ENCODE results near the gene ENDOG.

DNA sequence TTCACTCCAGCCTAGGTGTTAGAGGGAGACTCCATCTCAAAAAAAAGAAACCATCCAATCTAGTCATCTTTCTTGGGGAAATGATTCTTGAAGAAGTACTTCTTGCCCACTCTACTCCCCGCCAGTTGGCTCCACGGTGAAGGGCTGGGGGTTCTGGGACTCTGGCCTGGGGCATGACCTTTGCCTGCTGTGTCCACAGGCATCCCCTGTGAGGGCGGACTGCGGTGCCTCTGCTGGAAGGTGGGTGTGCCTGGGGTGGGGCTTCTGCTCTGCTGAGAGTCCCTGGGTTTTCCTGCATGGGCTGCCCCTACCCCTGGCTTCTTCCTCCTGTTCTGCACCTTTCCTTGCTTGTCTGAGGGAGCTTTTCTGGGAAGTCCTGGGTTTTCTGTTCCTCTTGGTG lies 27.8 kb upstream of the ENDOG start:
- TF ChIP-seq EZH2 (IDR thresholded peaks at IDR 0.05; ENCODE audit: low read depth, unreplicated experiment) (no peak), EZH2phosphoT487 (IDR thresholded peaks at IDR 0.05; ENCODE audit: unreplicated experiment) (no peak), POLR2AphosphoS5 (IDR thresholded peaks at IDR 0.05; ENCODE audit: low read depth) (no peak), JUNB (IDR thresholded peaks at IDR 0.05; ENCODE audit: unreplicated experiment) (no peak), CREB1 (CRISPR knock-in tag; IDR thresholded peaks at IDR 0.05; ENCODE audit: low read depth) (no peak), ZNF114 (CRISPR knock-in tag; IDR thresholded peaks at IDR 0.05) (no peak)
- TF ChIP-seq, protein P1, sequence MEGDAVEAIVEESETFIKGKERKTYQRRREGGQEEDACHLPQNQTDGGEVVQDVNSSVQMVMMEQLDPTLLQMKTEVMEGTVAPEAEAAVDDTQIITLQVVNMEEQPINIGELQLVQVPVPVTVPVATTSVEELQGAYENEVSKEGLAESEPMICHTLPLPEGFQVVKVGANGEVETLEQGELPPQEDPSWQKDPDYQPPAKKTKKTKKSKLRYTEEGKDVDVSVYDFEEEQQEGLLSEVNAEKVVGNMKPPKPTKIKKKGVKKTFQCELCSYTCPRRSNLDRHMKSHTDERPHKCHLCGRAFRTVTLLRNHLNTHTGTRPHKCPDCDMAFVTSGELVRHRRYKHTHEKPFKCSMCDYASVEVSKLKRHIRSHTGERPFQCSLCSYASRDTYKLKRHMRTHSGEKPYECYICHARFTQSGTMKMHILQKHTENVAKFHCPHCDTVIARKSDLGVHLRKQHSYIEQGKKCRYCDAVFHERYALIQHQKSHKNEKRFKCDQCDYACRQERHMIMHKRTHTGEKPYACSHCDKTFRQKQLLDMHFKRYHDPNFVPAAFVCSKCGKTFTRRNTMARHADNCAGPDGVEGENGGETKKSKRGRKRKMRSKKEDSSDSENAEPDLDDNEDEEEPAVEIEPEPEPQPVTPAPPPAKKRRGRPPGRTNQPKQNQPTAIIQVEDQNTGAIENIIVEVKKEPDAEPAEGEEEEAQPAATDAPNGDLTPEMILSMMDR (conservative IDR thresholded peaks at IDR 0.05; ENCODE audit: low read depth in 2 of 2): no peak
- TF ChIP-seq, protein P2, sequence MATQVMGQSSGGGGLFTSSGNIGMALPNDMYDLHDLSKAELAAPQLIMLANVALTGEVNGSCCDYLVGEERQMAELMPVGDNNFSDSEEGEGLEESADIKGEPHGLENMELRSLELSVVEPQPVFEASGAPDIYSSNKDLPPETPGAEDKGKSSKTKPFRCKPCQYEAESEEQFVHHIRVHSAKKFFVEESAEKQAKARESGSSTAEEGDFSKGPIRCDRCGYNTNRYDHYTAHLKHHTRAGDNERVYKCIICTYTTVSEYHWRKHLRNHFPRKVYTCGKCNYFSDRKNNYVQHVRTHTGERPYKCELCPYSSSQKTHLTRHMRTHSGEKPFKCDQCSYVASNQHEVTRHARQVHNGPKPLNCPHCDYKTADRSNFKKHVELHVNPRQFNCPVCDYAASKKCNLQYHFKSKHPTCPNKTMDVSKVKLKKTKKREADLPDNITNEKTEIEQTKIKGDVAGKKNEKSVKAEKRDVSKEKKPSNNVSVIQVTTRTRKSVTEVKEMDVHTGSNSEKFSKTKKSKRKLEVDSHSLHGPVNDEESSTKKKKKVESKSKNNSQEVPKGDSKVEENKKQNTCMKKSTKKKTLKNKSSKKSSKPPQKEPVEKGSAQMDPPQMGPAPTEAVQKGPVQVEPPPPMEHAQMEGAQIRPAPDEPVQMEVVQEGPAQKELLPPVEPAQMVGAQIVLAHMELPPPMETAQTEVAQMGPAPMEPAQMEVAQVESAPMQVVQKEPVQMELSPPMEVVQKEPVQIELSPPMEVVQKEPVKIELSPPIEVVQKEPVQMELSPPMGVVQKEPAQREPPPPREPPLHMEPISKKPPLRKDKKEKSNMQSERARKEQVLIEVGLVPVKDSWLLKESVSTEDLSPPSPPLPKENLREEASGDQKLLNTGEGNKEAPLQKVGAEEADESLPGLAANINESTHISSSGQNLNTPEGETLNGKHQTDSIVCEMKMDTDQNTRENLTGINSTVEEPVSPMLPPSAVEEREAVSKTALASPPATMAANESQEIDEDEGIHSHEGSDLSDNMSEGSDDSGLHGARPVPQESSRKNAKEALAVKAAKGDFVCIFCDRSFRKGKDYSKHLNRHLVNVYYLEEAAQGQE (IDR thresholded peaks at IDR 0.05; ENCODE audit: unreplicated experiment): no peak
- TF ChIP-seq, protein P3, sequence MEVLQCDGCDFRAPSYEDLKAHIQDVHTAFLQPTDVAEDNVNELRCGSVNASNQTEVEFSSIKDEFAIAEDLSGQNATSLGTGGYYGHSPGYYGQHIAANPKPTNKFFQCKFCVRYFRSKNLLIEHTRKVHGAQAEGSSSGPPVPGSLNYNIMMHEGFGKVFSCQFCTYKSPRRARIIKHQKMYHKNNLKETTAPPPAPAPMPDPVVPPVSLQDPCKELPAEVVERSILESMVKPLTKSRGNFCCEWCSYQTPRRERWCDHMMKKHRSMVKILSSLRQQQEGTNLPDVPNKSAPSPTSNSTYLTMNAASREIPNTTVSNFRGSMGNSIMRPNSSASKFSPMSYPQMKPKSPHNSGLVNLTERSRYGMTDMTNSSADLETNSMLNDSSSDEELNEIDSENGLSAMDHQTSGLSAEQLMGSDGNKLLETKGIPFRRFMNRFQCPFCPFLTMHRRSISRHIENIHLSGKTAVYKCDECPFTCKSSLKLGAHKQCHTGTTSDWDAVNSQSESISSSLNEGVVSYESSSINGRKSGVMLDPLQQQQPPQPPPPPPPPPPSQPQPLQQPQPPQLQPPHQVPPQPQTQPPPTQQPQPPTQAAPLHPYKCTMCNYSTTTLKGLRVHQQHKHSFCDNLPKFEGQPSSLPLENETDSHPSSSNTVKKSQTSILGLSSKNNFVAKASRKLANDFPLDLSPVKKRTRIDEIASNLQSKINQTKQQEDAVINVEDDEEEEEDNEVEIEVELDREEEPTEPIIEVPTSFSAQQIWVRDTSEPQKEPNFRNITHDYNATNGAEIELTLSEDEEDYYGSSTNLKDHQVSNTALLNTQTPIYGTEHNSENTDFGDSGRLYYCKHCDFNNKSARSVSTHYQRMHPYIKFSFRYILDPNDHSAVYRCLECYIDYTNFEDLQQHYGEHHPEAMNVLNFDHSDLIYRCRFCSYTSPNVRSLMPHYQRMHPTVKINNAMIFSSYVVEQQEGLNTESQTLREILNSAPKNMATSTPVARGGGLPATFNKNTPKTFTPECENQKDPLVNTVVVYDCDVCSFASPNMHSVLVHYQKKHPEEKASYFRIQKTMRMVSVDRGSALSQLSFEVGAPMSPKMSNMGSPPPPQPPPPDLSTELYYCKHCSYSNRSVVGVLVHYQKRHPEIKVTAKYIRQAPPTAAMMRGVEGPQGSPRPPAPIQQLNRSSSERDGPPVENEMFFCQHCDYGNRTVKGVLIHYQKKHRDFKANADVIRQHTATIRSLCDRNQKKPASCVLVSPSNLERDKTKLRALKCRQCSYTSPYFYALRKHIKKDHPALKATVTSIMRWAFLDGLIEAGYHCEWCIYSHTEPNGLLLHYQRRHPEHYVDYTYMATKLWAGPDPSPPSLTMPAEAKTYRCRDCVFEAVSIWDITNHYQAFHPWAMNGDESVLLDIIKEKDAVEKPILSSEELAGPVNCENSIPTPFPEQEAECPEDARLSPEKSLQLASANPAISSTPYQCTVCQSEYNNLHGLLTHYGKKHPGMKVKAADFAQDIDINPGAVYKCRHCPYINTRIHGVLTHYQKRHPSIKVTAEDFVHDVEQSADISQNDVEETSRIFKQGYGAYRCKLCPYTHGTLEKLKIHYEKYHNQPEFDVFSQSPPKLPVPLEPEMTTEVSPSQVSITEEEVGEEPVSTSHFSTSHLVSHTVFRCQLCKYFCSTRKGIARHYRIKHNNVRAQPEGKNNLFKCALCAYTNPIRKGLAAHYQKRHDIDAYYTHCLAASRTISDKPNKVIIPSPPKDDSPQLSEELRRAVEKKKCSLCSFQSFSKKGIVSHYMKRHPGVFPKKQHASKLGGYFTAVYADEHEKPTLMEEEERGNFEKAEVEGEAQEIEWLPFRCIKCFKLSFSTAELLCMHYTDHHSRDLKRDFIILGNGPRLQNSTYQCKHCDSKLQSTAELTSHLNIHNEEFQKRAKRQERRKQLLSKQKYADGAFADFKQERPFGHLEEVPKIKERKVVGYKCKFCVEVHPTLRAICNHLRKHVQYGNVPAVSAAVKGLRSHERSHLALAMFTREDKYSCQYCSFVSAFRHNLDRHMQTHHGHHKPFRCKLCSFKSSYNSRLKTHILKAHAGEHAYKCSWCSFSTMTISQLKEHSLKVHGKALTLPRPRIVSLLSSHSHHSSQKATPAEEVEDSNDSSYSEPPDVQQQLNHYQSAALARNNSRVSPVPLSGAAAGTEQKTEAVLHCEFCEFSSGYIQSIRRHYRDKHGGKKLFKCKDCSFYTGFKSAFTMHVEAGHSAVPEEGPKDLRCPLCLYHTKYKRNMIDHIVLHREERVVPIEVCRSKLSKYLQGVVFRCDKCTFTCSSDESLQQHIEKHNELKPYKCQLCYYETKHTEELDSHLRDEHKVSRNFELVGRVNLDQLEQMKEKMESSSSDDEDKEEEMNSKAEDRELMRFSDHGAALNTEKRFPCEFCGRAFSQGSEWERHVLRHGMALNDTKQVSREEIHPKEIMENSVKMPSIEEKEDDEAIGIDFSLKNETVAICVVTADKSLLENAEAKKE (CRISPR knock-in tag; IDR thresholded peaks at IDR 0.05): no peak
- TF ChIP-seq, protein P4, sequence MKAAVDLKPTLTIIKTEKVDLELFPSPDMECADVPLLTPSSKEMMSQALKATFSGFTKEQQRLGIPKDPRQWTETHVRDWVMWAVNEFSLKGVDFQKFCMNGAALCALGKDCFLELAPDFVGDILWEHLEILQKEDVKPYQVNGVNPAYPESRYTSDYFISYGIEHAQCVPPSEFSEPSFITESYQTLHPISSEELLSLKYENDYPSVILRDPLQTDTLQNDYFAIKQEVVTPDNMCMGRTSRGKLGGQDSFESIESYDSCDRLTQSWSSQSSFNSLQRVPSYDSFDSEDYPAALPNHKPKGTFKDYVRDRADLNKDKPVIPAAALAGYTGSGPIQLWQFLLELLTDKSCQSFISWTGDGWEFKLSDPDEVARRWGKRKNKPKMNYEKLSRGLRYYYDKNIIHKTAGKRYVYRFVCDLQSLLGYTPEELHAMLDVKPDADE (IDR thresholded peaks at IDR 0.05): no peak

Measured in GM23338 (cell line).